ENCODE data around the gene COL28A1.
"Not testable (repeated sequence)": the region's sequence is repeated elsewhere in the genome, so short reads cannot be mapped to it uniquely, and the experiment has no call there.

Gene COL28A1

GRCh38 chr7:7516156-7516555, 19.5 kb downstream of the COL28A1 start:
- DNase-seq, result no peak

GRCh38 chr7:7512861-7513597, 22.6 kb downstream of the COL28A1 start:
- peak; percentile 6 to 19 for DNase-seq

DNA sequence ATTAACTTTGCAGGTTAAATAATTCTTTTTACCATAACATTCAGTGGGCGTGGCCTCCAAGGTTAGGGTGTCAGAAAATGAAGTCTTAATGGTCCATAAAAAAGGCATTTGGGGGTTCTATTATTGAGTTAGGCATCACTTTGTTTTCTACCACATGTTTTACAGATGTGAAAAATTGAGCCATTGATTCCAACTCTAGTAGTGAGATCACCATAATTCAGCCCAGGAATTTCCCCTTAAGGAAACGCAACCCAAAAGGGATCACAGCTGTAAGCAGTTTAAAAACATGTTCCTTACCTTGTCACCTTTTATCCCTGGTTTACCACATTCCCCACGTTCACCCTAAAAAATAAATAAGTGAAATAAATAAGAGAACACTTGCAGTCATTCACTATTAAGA, 24.9 kb downstream of the COL28A1 start:
- no peak for DNase-seq

DNA sequence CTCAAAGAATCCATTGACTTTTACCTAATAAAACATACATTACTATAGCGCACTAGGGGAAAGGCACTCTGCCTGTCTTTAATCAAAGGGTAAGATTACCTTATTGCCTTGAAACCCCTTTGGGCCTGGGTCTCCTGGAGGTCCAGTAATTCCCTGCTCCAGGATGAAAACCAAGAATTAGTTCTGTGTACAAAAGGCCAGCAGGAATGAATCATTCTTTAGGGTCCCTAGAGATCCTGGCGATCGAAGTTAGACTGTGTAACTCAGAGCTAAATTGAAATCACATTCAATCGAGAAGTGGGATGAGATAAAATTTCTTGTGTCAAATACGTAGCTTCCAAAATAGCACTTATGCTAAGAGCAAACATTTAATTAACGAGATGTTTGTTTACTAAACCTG, 29.8 kb downstream of the COL28A1 start:
- no peak for DNase-seq

DNA sequence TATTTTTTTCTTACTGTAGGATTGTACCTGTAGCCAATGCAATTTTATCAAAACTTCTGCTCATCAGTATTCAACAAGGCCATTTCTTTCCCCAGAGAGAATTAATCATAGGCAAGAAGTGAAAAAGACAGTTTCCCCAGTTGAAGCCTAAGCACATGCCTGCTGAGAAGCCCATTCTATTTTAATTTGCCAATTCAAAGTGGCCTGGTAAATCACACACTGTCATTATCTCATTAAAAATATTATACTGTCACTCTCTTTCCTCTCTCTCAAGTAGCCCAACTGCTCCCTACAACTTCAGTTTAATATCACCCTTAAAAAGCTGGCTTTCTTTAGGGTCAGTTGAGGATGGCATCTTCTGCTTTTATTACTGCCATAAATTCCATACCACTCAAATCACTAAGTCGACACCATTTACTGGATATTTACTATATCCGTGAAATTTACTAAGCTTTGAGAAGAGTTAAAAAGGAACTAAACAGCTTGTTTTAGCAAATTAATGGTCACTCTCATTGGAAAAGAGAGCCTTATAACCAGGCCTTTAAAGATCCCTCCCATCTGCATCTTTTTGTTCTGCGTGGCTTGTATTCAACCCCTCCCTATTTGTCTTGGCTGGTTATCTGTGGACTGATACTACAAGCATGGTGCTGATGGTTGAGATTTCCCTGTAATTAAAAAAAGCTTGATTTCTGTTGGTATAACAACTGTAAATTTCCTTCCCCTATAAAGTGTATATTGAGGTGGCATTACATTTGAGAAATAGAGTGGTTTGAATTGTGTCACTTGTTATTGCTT, 30.6 kb downstream of the COL28A1 start:
- DNase-seq, result no peak

DNA sequence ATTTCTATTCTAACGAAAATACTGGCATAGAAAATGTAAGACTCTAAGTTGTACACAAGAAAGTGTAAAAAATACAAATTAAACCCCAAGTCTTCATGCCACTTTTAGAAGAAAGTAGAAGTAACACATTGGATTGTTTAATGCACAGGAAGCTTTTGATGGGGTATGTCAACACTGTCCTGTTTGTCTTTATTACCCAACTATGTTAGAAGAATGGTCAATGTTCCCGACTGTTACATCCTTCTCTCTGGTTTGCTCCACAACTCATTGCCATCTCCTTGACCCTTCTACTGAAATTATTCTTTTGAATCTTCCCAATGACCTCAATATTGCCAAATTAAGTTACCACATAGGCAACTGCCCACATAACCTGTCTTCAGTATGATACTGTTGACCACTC, 35.8 kb downstream of the COL28A1 start:
- DNase-seq, result no peak

- DNase-seq, result no peak
Measured at GRCh38 chr7:7498856-7499255, 36.8 kb downstream of the COL28A1 start.

- no peak for DNase-seq
Measured at GRCh38 chr7:7496311-7496710, 39.4 kb downstream of the COL28A1 start.

GRCh38 chr7:7495171-7495570, 40.5 kb downstream of the COL28A1 start:
- no peak for DNase-seq

- DNase-seq, result no peak
Measured at GRCh38 chr7:7491044-7491443, 44.6 kb downstream of the COL28A1 start.

- DNase-seq, result no peak
Measured at GRCh38 chr7:7490003-7490402, 45.7 kb downstream of the COL28A1 start.

GRCh38 chr7:7489546-7489945, 46.1 kb downstream of the COL28A1 start:
- DNase-seq, result no peak

GRCh38 chr7:7486362-7486761, 49.3 kb downstream of the COL28A1 start:
- DNase-seq, result no peak

GRCh38 chr7:7484072-7484471, 51.6 kb downstream of the COL28A1 start:
- no peak for DNase-seq

GRCh38 chr7:7481802-7482201, 53.9 kb downstream of the COL28A1 start:
- DNase-seq, result no peak

- no peak for DNase-seq
Measured at GRCh38 chr7:7479275-7479805, 56.3 kb downstream of the COL28A1 start.

- DNase-seq, result no peak
Measured at GRCh38 chr7:7478569-7478968, 57.1 kb downstream of the COL28A1 start.

- not testable (repeated sequence) for DNase-seq
Measured at GRCh38 chr7:7477641-7478040, 58.0 kb downstream of the COL28A1 start.

DNA sequence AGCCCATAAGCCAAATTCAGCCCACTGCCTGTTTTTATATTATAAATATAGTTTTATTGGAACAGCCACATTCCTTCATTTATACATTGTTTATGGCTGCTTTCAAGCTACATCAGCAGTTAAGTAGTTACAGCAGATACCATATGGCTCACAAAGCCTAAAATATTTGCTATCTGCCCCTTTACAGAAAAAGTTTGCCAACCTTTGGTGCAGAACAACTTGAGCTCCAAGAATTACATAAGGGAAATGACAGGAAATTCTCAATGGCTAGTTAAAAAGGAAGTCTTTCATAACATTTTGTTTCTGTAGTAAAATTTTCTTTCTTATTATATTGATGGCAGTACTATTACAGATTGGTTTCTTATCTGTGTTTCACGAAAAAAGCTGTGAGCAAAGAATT, 59.3 kb downstream of the COL28A1 start:
- DNase-seq, result no peak

GRCh38 chr7:7475601-7476000, 60.1 kb downstream of the COL28A1 start:
- DNase-seq, result no peak

DNA sequence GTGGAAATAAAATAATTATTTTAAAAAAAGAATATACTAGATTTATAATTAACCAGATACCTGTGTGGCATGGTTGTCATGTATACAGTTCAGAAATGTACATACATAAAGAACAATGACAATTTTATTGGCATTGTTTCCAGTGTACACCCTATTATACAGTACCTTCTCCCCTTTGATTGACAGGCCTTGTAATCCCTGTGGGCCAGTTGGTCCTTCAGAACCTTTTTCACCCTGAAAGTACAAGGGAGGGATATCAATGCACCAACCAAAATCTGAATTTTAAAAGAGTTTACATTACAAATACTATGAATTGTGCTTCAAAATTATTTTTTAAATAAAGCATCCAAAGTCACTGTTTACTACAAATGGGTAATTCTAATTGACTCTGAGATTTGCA, 61.2 kb downstream of the COL28A1 start:
- no peak for DNase-seq

- DNase-seq, result not testable (repeated sequence)
Measured at GRCh38 chr7:7464991-7465765, 70.5 kb downstream of the COL28A1 start.

- DNase-seq, result no peak
Measured at GRCh38 chr7:7454000-7454399, 81.7 kb downstream of the COL28A1 start.

All from NCI-H526 (cell line).